ENCODE measurements around the gene IGF2BP2. TPM values are rescaled to one million over a fixed set of nuclear protein-coding genes. Genes with fewer than 3 reads are reported as not detected.
A peak's percentile ranks its signal among the peaks of the same experiment; 100 is the strongest.

IGF2BP2 gene
- total and polyA plus RNA-seq, 9 of the 15 experiments (the other 6 are each of a cell fraction or from before 2014, with no cell fraction given) = 3.2 to 59.6 (median 30.5) TPM

DNA sequence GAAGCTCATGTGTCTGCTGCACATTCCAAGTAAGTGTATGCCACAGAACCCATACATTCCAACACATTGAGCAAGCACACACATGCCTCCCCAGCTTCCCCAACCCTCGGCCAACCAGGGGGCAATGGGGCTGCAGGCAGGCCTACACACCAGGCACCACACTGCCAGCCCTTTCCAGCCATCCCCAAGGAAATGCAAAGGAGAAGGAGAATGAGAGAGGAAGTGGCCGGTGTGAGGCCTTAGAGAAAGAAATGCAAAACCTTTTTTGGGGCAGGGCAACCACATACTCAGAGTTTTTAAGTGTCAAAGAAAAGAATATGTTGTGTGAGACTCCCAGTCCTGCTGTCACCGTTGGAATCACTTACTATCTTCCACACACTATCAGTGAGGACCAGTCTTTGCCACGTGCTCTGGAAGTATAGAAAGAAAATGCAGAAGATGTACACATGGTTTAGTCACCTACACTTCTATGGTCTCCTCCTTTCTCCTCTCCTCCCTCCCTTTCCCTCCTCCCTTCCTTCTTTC is 11.1 kb downstream of the IGF2BP2 start (continued):
- peak; percentile 89 for TF ChIP-seq ZNF592 (IDR thresholded peaks at IDR 0.05)
- no peak for TF ChIP-seq CEBPG (CRISPR knock-in tag; IDR thresholded peaks at IDR 0.05)
- TF ChIP-seq CEBPG (tag; conservative IDR thresholded peaks at IDR 0.05 in 1 of 2, IDR thresholded peaks at IDR 0.05 in 1 of 2) = no peak
- no peak for TF ChIP-seq POLR2H (tag; IDR thresholded peaks at IDR 0.05; ENCODE audit: low read depth)
- TF ChIP-seq SOX6 (IDR thresholded peaks at IDR 0.05) = peak; percentile 54; the same call in 1 of the 2 replicates
- TF ChIP-seq HCFC1 (IDR thresholded peaks at IDR 0.05; ENCODE audit: low read depth, low read length) = no peak
- no peak for TF ChIP-seq PTRF (tag; IDR thresholded peaks at IDR 0.05)
- TF ChIP-seq, protein P1, sequence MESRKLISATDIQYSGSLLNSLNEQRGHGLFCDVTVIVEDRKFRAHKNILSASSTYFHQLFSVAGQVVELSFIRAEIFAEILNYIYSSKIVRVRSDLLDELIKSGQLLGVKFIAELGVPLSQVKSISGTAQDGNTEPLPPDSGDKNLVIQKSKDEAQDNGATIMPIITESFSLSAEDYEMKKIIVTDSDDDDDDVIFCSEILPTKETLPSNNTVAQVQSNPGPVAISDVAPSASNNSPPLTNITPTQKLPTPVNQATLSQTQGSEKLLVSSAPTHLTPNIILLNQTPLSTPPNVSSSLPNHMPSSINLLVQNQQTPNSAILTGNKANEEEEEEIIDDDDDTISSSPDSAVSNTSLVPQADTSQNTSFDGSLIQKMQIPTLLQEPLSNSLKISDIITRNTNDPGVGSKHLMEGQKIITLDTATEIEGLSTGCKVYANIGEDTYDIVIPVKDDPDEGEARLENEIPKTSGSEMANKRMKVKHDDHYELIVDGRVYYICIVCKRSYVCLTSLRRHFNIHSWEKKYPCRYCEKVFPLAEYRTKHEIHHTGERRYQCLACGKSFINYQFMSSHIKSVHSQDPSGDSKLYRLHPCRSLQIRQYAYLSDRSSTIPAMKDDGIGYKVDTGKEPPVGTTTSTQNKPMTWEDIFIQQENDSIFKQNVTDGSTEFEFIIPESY (CRISPR knock-in tag; IDR thresholded peaks at IDR 0.05) = no peak
- TF ChIP-seq CBX5 (IDR thresholded peaks at IDR 0.05; ENCODE audit: borderline replicate concordance, low read depth) = no peak
- no peak for TF ChIP-seq ASH1L (IDR thresholded peaks at IDR 0.05; ENCODE audit: borderline replicate concordance, low read depth, partially characterized antibody)
- no peak for TF ChIP-seq POLR3A (IDR thresholded peaks at IDR 0.05; ENCODE audit: borderline replicate concordance, extremely low read depth, insufficient read depth, insufficient read length)
- TF ChIP-seq GTF2E2 (tag; IDR thresholded peaks at IDR 0.05) = no peak
- no peak for TF ChIP-seq XRCC4 (IDR thresholded peaks at IDR 0.05; ENCODE audit: extremely low read depth, insufficient read depth, insufficient read length)
- TF ChIP-seq, protein P2, sequence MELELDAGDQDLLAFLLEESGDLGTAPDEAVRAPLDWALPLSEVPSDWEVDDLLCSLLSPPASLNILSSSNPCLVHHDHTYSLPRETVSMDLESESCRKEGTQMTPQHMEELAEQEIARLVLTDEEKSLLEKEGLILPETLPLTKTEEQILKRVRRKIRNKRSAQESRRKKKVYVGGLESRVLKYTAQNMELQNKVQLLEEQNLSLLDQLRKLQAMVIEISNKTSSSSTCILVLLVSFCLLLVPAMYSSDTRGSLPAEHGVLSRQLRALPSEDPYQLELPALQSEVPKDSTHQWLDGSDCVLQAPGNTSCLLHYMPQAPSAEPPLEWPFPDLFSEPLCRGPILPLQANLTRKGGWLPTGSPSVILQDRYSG (tag; conservative IDR thresholded peaks at IDR 0.05; ENCODE audit: low read depth) = no peak
- TF ChIP-seq AFF4 (CRISPR knock-in tag; IDR thresholded peaks at IDR 0.05) = no peak
- TF ChIP-seq PRMT5 (CRISPR knock-in tag; IDR thresholded peaks at IDR 0.05) = no peak
- TF ChIP-seq WHSC1 (IDR thresholded peaks at IDR 0.05; ENCODE audit: low read length) = peak; percentile 40
- TF ChIP-seq NFATC3 (IDR thresholded peaks at IDR 0.05) = no peak
